ENCODE measurements around the gene ROGDI. TPM values are rescaled to one million over a fixed set of nuclear protein-coding genes. Genes with fewer than 3 reads are reported as not detected.

ROGDI gene
- total and polyA plus RNA-seq, 9 of the 15 experiments (the other 6 are each of a cell fraction or from before 2014, with no cell fraction given) = 0.97 to 37.3 (median 16.5) TPM

GRCh38 chr16:4766875-4767628, 35.4 kb downstream of the ROGDI start, which contains the start of gene ZNF500 (continued):
- no peak for TF ChIP-seq ZNF609 (CRISPR knock-in tag; IDR thresholded peaks at IDR 0.05; ENCODE audit: borderline replicate concordance)
- TF ChIP-seq EZH2 (IDR thresholded peaks at IDR 0.05; ENCODE audit: borderline replicate concordance, low read depth, low read length) = no peak
- peak; percentile 77 for TF ChIP-seq TBP (optimal IDR thresholded peaks at IDR 0.05; ENCODE audit: low read depth, low read length)
- 0 out of 2 replicates have a peak, but pooled peaks have one; percentile 39 for TF ChIP-seq ZBTB43 (CRISPR knock-in tag; IDR thresholded peaks at IDR 0.05)
- peak; percentile 31 for TF ChIP-seq HNRNPLL (IDR thresholded peaks at IDR 0.05; ENCODE audit: low read depth, low read length, poor library complexity, severe bottlenecking)
- no peak for TF ChIP-seq NFIX (CRISPR knock-in tag; IDR thresholded peaks at IDR 0.05; ENCODE audit: low read depth)
- TF ChIP-seq FOXM1 (IDR thresholded peaks at IDR 0.05; ENCODE audit: low read depth) = no peak
- TF ChIP-seq FOXM1 (CRISPR knock-in tag; IDR thresholded peaks at IDR 0.05; ENCODE audit: low read depth) = peak; percentile 59; the same call in 1 of the 2 replicates
- no peak for TF ChIP-seq SIRT6 (IDR thresholded peaks at IDR 0.05; ENCODE audit: low read depth, low read length)
- no peak for TF ChIP-seq SMARCE1 (IDR thresholded peaks at IDR 0.05)
- TF ChIP-seq ZNF518B (CRISPR knock-in tag; IDR thresholded peaks at IDR 0.05) = no peak
- TF ChIP-seq U2AF2 (optimal IDR thresholded peaks at IDR 0.05; ENCODE audit: low read depth, low read length) = no peak
- peak; percentile 94 for TF ChIP-seq CREM (IDR thresholded peaks at IDR 0.05; ENCODE audit: low read depth)
- TF ChIP-seq RCOR1 (IDR thresholded peaks at IDR 0.05; ENCODE audit: borderline replicate concordance in 1 of 2, low read depth in 2 of 2, low read length in 2 of 2) = peak in 1 of 2 experiments; percentile 16; a peak in 1 of 4 replicates
- TF ChIP-seq TCF15 (CRISPR knock-in tag; IDR thresholded peaks at IDR 0.05) = no peak
- no peak for TF ChIP-seq NR2F6 (CRISPR knock-in tag; IDR thresholded peaks at IDR 0.05)
- TF ChIP-seq ZNF408 (CRISPR knock-in tag; IDR thresholded peaks at IDR 0.05; ENCODE audit: low read depth) = no peak

All from K562 (cell line).